ENCODE measurements around the gene CLEC2B.
"Not testable (repeated sequence)": the region's sequence is repeated elsewhere in the genome, so short reads cannot be mapped to it uniquely, and the experiment has no call there.

CLEC2B gene

DNA sequence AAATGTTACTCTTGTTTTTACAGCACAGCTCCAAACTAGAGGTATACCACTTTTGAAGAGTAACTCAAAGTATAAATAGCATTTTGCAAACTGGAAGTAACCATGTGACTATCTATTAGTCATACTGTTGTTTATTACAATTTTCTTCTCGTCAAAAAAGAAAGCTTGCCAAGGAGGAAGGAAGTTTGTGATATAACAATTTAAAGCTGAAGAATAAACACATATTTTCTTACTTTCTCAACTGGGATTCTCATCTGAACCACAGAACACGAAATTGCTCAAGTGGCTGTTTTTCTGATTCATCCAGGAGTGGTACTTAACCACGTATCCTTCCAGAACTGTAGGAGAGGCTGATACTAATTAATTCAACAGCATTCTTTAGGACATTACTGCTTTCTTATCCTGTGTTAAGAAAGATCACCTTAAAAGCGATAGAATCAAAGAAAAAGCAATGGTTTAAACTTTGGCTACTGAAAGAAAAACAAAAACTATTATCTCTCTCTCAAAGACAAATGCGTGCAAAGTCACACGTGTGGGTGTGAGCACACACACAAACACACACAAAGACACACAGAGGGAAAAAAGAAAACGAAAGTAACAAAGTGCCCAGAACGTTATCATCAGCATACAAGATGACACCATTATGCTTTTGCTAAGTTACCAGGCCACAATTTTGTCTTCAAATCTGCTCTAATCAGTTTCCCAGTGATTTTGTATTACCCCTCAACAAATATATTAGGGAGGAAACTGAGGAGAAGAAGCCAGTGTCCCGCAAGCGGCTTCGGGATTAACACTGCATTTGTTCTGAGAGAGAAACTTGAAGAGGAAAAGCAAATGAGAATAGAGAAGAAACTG is at the start of gene CLEC2B:
CLEC2B (minus strand) TSS at position 48 of the 855 bp plus-strand sequence.
- in situ Hi-C loops (cut with HindIII; ENCODE audit: low sequenced_read_pairs) = no loop called here

- in situ Hi-C loops (cut with HindIII; ENCODE audit: low sequenced_read_pairs) = no loop called here
Measured at GRCh38 chr12:9911708-9912107, 42.6 kb upstream of the CLEC2B start.

DNA sequence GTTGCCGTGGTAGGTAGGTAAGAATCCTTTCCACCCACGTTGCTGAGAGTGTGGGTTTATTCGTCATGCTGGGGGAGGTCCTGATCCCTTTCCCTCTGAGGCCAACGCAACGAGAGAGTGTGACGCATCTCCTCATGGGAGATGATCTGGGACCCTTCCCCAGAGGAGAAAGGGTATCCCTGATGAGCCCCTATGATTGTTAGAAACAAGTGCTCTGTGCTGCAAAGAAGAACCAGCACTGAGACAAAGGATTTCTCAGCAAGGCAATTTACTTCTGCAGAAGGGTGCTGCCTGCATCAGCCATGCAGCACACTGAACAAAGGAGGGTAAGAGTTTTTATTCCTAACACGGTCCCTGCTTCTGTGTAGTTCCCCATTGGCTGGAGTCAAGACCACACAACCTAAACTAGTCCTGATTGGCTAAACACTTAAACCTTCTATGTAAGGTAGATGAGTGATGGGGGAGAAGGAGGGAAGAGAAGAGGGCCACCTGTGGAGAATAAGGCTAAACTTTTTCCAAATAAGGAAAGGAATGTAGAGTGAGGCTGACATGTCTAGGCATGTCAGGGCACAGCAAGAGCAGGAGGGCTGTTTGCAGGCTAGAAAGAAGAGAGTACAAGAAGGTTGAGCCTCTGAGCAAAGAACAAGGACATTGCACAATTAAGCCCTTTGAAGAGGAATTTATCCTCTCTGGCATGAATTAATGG is 41.7 kb upstream of the CLEC2B start:
- in situ Hi-C loops (cut with HindIII; ENCODE audit: low sequenced_read_pairs) = no loop called here

GRCh38 chr12:9909724-9910123 is 40.6 kb upstream of the CLEC2B start:
- in situ Hi-C loops (cut with HindIII; ENCODE audit: low sequenced_read_pairs) = no loop called here

DNA sequence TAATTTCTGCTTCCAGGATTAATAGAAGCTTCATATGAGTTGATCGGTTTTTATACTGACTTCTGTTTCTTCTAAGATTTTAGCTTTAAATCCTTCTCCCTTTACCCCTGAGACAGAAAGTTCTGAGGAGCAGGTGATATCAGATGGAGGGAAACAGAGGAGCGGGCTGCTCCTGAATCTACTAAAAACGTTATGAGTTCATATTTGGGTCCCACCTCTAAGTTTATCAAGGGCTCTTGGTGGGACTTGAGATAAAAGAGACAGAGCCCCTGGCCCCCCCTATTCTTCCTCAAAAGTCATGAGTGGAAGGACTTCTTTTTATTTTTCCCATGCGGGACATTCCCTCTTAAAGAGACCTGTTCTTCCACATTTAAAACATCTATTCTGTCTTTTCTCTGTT is 39.2 kb upstream of the CLEC2B start:
- in situ Hi-C loops (cut with HindIII; ENCODE audit: low sequenced_read_pairs) = no loop called here

DNA sequence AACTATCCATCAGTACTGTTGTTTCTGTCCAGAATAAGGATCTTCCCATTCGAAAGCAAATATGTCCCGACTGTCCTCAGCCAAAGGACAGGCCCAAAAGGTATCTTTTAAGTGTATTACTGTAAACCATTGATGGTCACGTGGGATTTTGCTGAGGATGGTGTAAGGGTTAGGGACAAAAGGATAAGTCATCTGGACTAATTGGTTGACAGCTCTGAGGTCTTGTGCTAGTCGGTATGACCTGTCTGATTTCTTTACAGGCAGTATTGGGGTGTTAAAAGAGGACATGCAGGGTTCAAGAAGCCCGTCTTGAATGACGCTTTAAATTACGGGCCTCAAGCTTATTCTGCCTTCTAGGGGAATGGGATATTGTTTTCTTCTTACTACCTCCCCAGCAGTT is 38.6 kb upstream of the CLEC2B start:
- in situ Hi-C loops (cut with HindIII; ENCODE audit: low sequenced_read_pairs) = no loop called here

- in situ Hi-C loops (cut with HindIII; ENCODE audit: low sequenced_read_pairs) = no loop called here
Measured at GRCh38 chr12:9906873-9907272, 37.7 kb upstream of the CLEC2B start.

GRCh38 chr12:9902539-9903228 is 33.5 kb upstream of the CLEC2B start:
- in situ Hi-C loops (cut with HindIII; ENCODE audit: low sequenced_read_pairs) = no loop called here

- in situ Hi-C loops (cut with HindIII; ENCODE audit: low sequenced_read_pairs) = no loop called here
Measured at GRCh38 chr12:9900930-9901329, 31.8 kb upstream of the CLEC2B start.

DNA sequence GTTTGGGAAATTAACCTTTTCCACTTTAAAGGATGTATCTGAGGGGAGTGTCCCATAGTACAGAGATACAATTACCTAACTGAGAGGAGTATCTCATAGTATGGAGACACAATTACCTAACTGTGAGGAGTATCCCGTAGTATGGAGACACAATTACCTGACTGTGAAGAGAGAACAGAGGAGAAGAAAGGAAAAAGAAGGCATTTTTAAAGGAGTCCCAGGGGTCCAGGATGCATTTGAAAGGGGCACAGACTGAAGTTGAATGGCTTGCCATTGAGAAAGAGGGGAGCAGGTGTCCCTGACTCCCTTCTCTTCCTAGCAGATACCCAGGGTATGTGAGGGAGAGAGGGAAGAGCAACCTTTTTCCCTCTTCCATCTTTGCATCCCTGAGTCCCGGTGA is 30.1 kb upstream of the CLEC2B start:
- in situ Hi-C loops (cut with HindIII; ENCODE audit: low sequenced_read_pairs) = no loop called here

DNA sequence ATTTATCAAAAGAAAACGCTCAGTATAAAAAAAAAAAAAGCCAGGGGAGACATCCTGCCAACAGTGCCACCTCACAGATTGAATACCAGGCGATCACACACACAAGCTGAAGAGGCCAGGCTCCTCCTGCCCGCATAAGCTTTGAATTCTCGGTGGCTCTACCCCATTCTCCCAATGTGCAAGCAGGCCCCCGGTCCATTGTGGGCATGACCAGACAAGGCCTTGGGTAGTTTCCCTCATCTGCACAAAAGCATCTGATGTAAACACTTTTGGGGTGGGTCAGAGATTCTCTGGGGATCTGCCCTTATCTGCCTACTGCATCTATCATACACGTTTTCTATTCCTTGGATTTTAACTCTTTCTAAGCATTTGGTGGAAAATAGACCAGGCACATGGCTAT is 28.4 kb upstream of the CLEC2B start:
- in situ Hi-C loops (cut with HindIII; ENCODE audit: low sequenced_read_pairs) = no loop called here

- in situ Hi-C loops (cut with HindIII; ENCODE audit: low sequenced_read_pairs) = no loop called here
Measured at GRCh38 chr12:9895215-9895971, 26.2 kb upstream of the CLEC2B start.

DNA sequence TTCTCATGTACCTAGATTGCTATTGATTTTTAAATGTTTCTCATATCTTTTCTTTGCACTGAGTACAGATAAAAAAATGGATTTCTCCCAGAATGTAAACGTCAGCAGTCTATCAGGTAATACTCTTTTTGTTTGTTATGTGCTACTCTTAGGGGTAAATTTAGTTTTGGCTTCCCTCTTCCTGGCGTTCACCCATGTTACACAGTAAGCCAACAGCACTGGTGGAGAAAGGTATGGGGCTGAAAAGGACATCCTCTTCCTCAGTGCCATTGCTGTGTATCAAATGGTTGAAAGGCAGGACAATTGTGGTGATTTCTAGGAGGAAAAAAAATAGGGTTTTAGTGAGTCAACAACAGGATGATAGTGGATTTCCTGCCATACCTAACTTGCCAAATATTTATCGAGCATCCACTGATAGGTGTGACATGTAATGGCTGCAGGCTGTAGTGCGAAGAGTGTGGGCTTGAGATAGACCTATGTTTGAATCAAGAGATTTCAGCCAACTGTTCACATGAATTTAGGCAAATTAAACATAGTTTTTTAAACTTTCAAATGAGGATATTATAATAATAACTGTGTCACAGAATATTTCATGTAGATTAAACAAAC is 19.6 kb upstream of the CLEC2B start:
- in situ Hi-C loops (cut with HindIII; ENCODE audit: low sequenced_read_pairs) = no loop called here

- in situ Hi-C loops (cut with HindIII; ENCODE audit: low sequenced_read_pairs) = no loop called here
Measured at GRCh38 chr12:9883175-9883574, 14.0 kb upstream of the CLEC2B start.

DNA sequence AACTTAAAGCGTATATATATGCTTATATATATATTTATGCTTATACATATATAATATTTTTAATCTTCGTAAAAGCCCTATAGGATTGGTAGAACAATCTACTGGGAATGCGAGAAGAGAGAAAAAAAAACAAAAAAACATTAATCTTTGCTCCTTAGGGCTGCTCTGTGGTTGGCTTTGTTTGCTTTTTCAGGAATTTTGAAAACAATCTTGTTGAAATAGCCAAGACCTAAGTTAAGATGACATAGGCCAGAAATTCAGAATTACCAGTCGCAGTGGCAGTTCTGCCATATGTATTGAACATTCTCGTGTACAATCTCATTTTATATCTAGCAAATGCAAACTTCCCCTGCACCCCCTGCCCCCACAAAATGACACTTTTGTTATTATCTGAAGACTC is 12.8 kb upstream of the CLEC2B start:
- in situ Hi-C loops (cut with HindIII; ENCODE audit: low sequenced_read_pairs) = no loop called here

DNA sequence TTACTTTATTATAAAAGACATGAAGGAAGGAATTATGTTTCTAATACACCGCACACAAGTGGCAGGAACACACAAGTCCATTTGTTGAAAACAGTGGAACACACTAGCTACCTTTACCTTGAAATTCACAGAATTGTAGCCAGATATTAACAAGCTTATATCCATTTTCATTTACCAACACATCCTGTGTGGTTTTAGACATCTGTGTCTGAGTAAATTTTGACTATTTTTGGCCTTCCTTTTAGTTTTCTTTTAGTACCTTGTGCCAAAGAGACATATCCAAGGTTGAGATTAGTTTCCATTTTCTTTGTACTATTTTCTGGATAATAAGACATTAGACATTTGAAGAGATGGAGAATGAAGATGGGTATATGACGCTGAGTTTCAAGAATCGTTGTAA is 12.1 kb upstream of the CLEC2B start, which contains the start of gene KLRF2:
KLRF2 (plus strand) TSS at position 244 of the 400 bp plus-strand sequence; CDS start at position 351, 107 bp downstream.
- in situ Hi-C loops (cut with HindIII; ENCODE audit: low sequenced_read_pairs) = no loop called here

DNA sequence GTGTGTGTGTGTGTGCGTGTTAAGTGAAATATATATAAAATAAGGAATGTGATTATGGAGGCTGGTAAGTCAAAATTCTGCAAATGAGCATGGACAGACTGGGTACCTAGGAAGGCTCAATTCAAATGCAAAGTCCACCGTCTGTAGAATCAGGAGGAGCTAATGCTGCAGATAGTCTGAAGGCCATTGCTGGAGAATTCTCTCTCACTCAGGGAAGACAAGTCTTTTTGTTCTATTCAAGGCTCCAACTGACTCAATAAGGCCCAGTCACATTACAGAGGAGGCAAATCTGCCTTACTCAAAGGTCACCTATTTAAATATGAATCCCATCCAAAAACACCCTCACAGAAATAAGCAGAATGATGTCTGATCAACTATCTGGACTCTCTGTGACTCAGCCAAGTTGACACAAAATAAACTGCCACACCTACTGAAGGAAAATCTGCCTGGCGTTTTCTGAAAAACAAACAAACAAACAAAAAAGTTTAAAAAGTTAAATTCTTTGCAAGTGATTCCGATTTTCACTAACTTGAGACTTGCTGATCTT is 11.5 kb upstream of the CLEC2B start:
- in situ Hi-C loops (cut with HindIII; ENCODE audit: low sequenced_read_pairs) = no loop called here

DNA sequence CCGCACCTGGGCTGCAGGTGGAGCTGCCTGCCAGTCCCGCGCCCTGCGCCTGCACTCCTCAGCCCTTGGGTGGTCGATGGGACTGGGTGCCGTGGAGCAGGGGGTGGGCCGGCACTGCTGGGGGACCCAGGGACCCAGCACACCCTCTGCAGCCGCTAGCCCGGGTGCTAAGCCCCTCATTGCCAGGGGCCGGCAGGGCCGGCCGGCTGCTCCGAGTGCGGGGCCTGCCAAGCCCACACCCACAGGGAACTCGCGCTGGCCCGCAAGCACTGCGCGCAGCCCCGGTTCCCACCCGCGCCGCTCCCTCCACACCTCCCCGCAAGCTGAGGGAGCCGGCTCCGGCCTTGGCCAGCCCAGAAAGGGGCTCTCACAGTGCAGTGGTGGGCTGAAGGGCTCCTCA is 7.0 kb upstream of the CLEC2B start:
- in situ Hi-C loops (cut with HindIII; ENCODE audit: low sequenced_read_pairs) = not testable (repeated sequence)

DNA sequence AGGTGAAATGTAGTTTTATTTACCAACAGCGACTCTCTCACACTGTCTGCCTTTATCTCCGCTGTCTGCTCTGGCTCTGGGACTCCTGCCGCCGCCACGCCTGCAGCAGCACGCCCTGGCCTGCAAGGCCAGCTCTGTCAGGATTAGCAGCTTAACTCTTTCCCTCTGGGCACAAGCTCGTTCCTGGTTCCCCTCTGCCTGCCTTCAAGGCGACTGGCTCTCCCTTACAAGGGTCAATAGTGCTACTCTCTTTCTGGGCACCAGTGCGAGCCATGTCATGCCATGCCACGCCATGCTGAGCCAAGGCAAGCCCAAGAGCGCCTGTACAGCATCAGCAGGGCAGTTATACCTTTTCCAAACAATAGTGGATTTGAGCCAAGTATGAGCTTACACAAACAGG is 3.6 kb upstream of the CLEC2B start:
- in situ Hi-C loops (cut with HindIII; ENCODE audit: low sequenced_read_pairs) = no loop called here

DNA sequence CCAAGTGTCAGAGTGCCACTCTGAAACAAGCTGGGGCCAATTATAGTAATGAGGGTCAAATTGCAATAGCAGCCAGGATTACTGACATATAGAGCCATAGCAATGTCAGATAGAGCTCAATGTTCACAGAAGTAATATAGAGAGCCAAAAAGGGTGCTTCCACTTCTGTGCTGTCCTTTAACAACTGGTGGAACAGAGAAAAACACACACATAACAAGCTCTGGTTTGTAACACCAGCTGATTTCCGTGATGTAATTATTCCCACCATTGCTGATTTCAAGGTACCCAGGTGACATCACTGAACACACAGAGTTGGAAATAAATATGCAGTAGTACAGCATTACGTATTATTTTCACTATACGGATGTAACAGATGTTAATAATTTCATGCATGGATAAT is 3.0 kb upstream of the CLEC2B start:
- in situ Hi-C loops (cut with HindIII; ENCODE audit: low sequenced_read_pairs) = no loop called here

Data from endothelial cell of hepatic sinusoid (primary cell).